Subcutaneous preadipocyte (primary cell): ENCODE results near the gene COMMD6. TPM values are rescaled to one million over a fixed set of nuclear protein-coding genes. Genes with fewer than 3 reads are reported as not detected.

ENCODE experiments used
- total RNA-seq: library from RNA; depleted of rRNA; stranded (reverse); fragments of >200 nt; gene quantifications from 2 replicates; pipeline ENCODE4 v1.2.3, GENCODE V29; 2012

COMMD6 gene
- 25.2 and 36.0 TPM in 2 replicates for total RNA-seq

DNA sequence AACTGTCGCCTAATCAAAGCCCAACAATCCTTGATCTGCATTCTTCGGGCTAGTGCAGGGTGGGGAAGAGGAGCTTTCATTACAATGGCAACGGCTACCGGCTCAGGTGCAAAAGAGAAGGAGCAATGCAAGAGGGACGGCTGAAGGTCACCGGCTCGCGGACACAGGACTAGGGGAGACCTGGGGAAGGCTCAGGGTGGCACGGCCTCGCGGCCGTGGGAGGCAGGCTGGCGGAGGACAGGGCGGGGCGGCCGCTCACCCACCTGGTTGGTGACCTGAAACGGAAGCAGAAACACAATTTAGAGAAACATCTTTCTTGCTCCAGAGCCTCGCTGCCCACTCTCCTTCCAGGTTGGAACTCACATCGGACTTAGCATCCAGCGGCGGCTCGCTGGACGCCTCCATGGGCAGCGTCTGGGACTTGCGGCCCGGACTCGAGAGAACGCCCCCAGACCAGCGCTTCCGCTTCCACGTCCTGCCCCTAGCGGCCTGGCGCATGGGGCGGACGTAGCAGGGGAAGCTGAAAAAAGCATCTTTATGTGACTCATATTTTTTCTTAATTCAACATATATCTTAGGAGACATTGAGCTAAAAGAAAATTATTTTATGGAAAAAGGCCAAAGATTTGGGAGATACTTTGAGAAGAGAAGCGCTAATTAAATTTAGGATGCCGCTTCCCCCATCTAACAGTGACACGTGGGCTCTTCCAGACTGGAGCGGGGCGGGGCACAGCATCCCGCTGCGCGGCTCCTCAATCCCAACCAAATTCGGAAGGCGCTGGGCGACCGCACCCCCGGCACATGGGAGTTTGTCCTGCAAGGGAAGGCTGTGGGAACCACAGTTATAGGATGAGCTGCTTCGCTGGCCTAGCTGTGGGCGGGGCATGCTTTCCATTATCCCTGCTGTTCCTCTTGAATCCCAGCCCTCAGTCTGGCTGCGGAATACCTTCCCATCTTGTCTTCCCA, at the start of gene COMMD6:
Gene COMMD6 (minus strand): TSS at position 441 of the 965 bp plus-strand sequence. CDS start 36 bp downstream, at position 405.

DNA sequence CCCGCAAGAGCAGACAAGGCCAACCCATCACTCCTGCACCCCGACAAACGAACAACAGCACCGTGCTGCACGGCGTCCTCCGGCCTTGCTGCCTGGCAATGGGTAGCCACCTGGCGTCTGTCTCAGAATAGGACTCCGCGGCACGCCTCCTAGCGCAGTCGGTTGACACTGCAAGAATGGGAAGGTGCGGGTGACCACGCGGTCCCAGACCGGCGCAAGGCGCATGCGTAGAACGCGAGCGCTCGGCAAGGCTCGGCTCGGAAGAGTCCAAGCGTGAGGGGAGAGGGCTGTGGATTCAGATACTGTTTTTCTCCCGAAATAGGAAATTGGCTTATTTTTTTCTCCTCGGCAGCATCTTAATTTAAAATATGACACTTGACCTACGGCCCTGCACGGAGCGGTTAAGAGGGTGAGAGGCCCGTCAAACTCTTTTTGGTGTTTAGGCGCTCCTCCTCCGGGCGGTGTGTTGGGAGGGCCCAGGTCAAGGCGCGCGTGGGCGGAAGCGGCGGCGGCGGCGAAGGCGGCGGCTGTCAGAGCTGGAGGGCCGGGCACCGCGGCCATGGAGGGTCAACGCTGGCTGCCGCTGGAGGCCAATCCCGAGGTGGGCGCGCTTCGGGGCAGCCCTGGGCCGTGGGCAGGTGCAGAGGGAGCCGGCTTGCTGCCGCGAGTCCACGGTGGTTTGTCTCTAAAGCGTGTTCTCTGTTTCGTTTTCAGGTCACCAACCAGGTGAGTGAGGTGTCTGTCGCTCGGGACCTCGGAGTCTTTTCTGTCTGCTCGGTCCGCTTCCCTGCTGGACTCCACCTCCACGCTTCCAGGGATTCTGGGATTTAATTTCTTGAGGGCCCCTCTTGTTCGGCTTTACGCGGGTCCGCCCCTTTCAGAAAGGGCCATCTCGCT, 11.9 kb upstream of the COMMD6 start, which contains the start of gene UCHL3:
Gene UCHL3 (plus strand): TSS at position 530 of the 897 bp plus-strand sequence. CDS start 30 bp downstream, at position 560.

DNA sequence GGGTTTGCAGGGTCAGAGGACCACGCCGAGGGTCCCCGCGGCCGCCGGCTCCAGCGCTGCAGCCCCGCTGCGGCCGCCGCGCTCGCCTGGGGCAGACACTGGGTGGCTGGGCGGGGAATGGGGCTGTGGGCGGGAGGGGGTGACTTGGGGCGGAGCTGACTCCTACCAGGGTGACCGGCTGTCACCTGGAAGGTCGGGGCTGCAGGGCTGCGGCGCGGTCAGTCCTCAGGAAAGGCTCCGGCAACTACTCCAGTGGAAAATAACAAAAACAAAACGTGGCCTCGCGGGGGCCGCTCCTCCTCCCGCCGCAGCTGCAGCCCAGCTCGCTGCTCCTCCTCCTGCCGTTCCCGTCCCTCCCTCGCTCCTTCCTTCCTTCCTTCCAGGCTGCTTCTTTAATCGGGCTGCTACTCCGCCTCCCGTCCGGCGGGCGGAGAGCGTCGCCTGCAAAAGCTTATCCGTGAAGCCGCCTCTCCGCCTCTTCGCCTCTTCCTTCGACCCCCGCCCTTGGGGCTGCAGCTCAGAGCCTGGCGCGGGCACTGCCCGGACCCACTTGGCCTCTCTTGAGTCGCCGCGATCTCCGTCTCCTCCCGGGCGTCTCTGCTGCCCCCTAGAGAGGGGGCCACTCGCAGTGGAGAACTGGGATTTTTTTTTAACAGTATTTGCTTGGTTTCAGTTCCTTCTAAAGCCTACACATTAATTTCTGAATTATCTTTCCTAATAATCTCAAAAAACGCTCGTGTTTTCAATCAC, 55.4 kb downstream of the COMMD6 start, which contains the start of gene TBC1D4:
Gene TBC1D4 (minus strand): TSS at position 100 of the 750 bp plus-strand sequence. CDS start 402 bp downstream, outside the sequence.

Other genes starting within 250 kb of the COMMD6 start
- gene TBC1D4, start 55.7 kb downstream of the COMMD6 start, total RNA-seq, result 14.0 and 21.3 TPM in 2 replicates
- gene UCHL3, start 11.9 kb upstream of the COMMD6 start, total RNA-seq, result 42.2 and 65.8 TPM in 2 replicates
- gene LMO7, start 98.5 kb upstream of the COMMD6 start, total RNA-seq, result 19.1 and 25.6 TPM in 2 replicates